Measurements from ENCODE around the gene ADGRL1. TPM values are rescaled to one million over a fixed set of nuclear protein-coding genes. Genes with fewer than 3 reads are reported as not detected.

ADGRL1 gene
- total and polyA plus RNA-seq, 2 donors (not counting 3 experiments of a cell fraction or from before 2014, with no cell fraction given) = 7.3 to 8.3 TPM

DNA sequence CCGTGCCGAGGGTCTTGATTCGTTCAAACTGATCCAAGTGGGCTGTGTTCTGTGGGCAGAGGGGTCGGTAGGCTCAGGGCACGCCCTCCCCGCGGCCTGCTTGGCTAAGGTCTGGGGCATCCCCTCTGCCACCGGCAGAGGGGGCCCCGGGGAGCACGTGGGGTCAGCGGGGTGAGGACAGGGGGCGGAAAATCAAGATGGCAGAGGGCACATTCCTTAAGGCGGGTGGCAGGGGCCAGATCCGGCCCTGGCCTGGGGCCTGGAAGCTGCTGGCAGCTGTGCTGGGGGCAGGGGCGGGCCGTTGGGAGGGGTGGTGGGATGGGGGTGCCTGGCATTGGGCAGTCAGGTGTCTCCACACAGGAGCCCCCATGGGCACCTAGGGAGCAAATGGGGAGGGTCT is 99.1 kb downstream of the ADGRL1 start:
- H3K4me2 ChIP-seq (ENCODE audit: insufficient read depth, low read length) = no peak overlapping the region
- no peak overlapping the region for H3K27ac ChIP-seq (ENCODE audit: insufficient read depth, low read depth, low read length)
- H3K36me3 ChIP-seq (ENCODE audit: control insufficient read depth in 2 of 2, extremely low read depth in 1 of 2, insufficient read depth in 2 of 2, low read length in 2 of 2) = peaks cover 0 to 14% of the 10 kb centered on the region in 2 experiments
- H3K9me3 ChIP-seq (replicated peaks; ENCODE audit: control insufficient read depth, insufficient read depth, low read length) = no peaks in the 10 kb centered on the region
- H3K4me1 ChIP-seq (ENCODE audit: control insufficient read depth, extremely low read depth, insufficient read depth, low read length) = peaks cover 4% of the 10 kb centered on the region
- no peaks in the 10 kb centered on the region for H3K79me2 ChIP-seq (ENCODE audit: control insufficient read depth, insufficient read depth, low read length)
- no peaks in the 10 kb centered on the region for H3K27me3 ChIP-seq (ENCODE audit: control insufficient read depth in 2 of 2, insufficient read depth in 2 of 2, low read length in 2 of 2)
- ChIA-PET CTCF (no interaction called here), POLR2A (no interaction called here)
- DNase-seq (ENCODE audit: low read depth, low spot score) = no peak
- no peak overlapping the region for H2AFZ ChIP-seq (ENCODE audit: low read depth, low read length)
- intact Hi-C loops (cut with micrococcal nuclease) = no loop called here
- no peak overlapping the region for H3K4me3 ChIP-seq (replicated peaks in 1 of 3; ENCODE audit: insufficient read depth in 1 of 3, low read depth in 1 of 3, low read length in 3 of 3)
- dilution Hi-C loops (cut with MboI; ENCODE audit: extremely low pct_ligation_motif_present, low sequenced_read_pairs) = no loop called here
- no peaks in the 10 kb centered on the region for H3K9me1 ChIP-seq (replicated peaks; ENCODE audit: control insufficient read depth, extremely low read depth, insufficient read depth, low read length)
- no TSS peak for BruUV-seq (replicated peaks)
- no peak for FAIRE-seq
- H4K20me1 ChIP-seq (replicated peaks; ENCODE audit: control insufficient read depth, extremely low read depth, insufficient read depth, low read length) = no peaks in the 10 kb centered on the region
- TF ChIP-seq JUN (IDR thresholded peaks at IDR 0.05; ENCODE audit: borderline replicate concordance, insufficient read depth, insufficient read length, low read depth) = no peak
- no peak for TF ChIP-seq MYC (IDR thresholded peaks at IDR 0.05; ENCODE audit: low read depth, low read length)
- TF ChIP-seq, protein P1, sequence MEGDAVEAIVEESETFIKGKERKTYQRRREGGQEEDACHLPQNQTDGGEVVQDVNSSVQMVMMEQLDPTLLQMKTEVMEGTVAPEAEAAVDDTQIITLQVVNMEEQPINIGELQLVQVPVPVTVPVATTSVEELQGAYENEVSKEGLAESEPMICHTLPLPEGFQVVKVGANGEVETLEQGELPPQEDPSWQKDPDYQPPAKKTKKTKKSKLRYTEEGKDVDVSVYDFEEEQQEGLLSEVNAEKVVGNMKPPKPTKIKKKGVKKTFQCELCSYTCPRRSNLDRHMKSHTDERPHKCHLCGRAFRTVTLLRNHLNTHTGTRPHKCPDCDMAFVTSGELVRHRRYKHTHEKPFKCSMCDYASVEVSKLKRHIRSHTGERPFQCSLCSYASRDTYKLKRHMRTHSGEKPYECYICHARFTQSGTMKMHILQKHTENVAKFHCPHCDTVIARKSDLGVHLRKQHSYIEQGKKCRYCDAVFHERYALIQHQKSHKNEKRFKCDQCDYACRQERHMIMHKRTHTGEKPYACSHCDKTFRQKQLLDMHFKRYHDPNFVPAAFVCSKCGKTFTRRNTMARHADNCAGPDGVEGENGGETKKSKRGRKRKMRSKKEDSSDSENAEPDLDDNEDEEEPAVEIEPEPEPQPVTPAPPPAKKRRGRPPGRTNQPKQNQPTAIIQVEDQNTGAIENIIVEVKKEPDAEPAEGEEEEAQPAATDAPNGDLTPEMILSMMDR (IDR thresholded peaks at IDR 0.05; ENCODE audit: extremely low read depth in 1 of 2, insufficient read depth in 1 of 2, low read depth in 1 of 2, low read length in 2 of 2) = no peak
- TF ChIP-seq, protein P2, sequence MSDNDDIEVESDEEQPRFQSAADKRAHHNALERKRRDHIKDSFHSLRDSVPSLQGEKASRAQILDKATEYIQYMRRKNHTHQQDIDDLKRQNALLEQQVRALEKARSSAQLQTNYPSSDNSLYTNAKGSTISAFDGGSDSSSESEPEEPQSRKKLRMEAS (IDR thresholded peaks at IDR 0.05; ENCODE audit: insufficient read depth, insufficient read length) = no peak
- H3K9ac ChIP-seq (replicated peaks; ENCODE audit: extremely low read depth, insufficient read depth, low read length) = no peak overlapping the region

DNA sequence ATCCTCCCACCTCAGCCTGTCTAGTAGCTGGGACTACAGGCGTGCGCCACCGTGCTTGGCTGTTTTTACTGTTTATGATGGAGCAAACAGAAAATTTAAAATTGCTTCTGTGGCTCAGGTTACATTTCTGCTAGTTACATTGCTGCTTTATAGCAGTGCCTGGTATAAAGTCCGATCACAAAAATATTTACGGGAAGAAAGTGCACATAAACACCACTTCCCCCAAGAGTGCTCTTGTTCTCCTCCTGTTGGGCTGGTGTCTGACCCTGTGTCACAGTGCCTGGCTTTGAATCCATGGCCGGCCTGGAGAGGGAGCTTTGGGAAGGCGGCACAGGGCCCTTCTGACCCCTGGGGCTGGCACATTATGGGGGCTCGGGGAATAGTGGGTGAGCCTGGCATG is 100.3 kb downstream of the ADGRL1 start:
- dilution Hi-C loops (cut with MboI; ENCODE audit: extremely low pct_ligation_motif_present, low sequenced_read_pairs) (no loop called here), intact Hi-C loops (cut with micrococcal nuclease) (no loop called here)
- H3K9me3 ChIP-seq (replicated peaks; ENCODE audit: control insufficient read depth, insufficient read depth, low read length) = no peaks in the 10 kb centered on the region
- ChIA-PET POLR2A (no interaction called here), CTCF (no interaction called here)
- no peaks in the 10 kb centered on the region for H3K27me3 ChIP-seq (ENCODE audit: control insufficient read depth in 2 of 2, insufficient read depth in 2 of 2, low read length in 2 of 2)
- no peak overlapping the region for H3K27ac ChIP-seq (ENCODE audit: insufficient read depth, low read depth, low read length)
- TF ChIP-seq MYC (IDR thresholded peaks at IDR 0.05; ENCODE audit: low read depth, low read length) = no peak
- no peaks in the 10 kb centered on the region for H4K20me1 ChIP-seq (replicated peaks; ENCODE audit: control insufficient read depth, extremely low read depth, insufficient read depth, low read length)
- no TSS peak for BruUV-seq (replicated peaks)
- peaks cover 0 to 18% of the 10 kb centered on the region in 2 experiments for H3K36me3 ChIP-seq (ENCODE audit: control insufficient read depth in 2 of 2, extremely low read depth in 1 of 2, insufficient read depth in 2 of 2, low read length in 2 of 2)
- H3K79me2 ChIP-seq (ENCODE audit: control insufficient read depth, insufficient read depth, low read length) = no peaks in the 10 kb centered on the region
- no peak overlapping the region for H3K4me3 ChIP-seq (replicated peaks in 1 of 3; ENCODE audit: insufficient read depth in 1 of 3, low read depth in 1 of 3, low read length in 3 of 3)
- H3K9ac ChIP-seq (replicated peaks; ENCODE audit: extremely low read depth, insufficient read depth, low read length) = no peak overlapping the region
- no peak overlapping the region for H3K4me2 ChIP-seq (ENCODE audit: insufficient read depth, low read length)
- no peak overlapping the region for H2AFZ ChIP-seq (ENCODE audit: low read depth, low read length)
- no peak for DNase-seq (ENCODE audit: low read depth, low spot score)
- no peak for FAIRE-seq
- no peaks in the 10 kb centered on the region for H3K9me1 ChIP-seq (replicated peaks; ENCODE audit: control insufficient read depth, extremely low read depth, insufficient read depth, low read length)
- H3K4me1 ChIP-seq (ENCODE audit: control insufficient read depth, extremely low read depth, insufficient read depth, low read length) = peaks cover 4% of the 10 kb centered on the region
